Kidney (tissue), 14 donors: Measurements from ENCODE around the gene SPINT2. TPM values are rescaled to one million over a fixed set of nuclear protein-coding genes. Genes with fewer than 3 reads are reported as not detected.

Experiments used
- DNase-seq, 5 donors: peaks; one replicate each; pipeline ENCODE4 v3.0.0-alpha.2; 2013 to 2020
- FAIRE-seq: peaks from 2 replicates; lab custom pipeline; 2012; peaks lifted over from hg19 to GRCh38; lab: Jason Lieb, UNC
- H3K27ac ChIP-seq, 2 donors: one replicate each; pipeline ENCODE4 v1.7.0; 2013; ENCODE audit warnings: low read depth in 2 of 2, low read length in 2 of 2, inconsistent platforms in 1 of 2
- H3K27me3 ChIP-seq: one replicate; pipeline ENCODE4 v1.7.1; 2013; ENCODE audit warnings: low read length, inconsistent platforms; ENCODE audit not compliant: control insufficient read depth, insufficient read depth
- H3K36me3 ChIP-seq, 3 donors: one replicate each; pipeline versions ENCODE4 v1.7.0 to v1.7.1; 2013; ENCODE audit warnings: low read length in 3 of 3, control low read depth in 1 of 3, inconsistent platforms in 1 of 3; ENCODE audit not compliant: insufficient read depth in 3 of 3, control insufficient read depth in 2 of 3
- H3K4me1 ChIP-seq, 3 donors: one replicate each; pipeline versions ENCODE4 v1.7.0 to v1.7.1; 2013; ENCODE audit warnings: low read length in 3 of 3, inconsistent platforms in 1 of 3, low read depth in 1 of 3; ENCODE audit not compliant: control insufficient read depth in 2 of 3, insufficient read depth in 2 of 3
- H3K4me3 ChIP-seq, 3 donors: one replicate each; pipeline versions ENCODE4 v1.7.0 to v1.8.1; 2013; ENCODE audit warnings: low read length in 3 of 3, control low read depth in 1 of 3, inconsistent platforms in 1 of 3
- H3K9ac ChIP-seq, 3 donors: one replicate each; pipeline versions ENCODE4 v1.7.0 to v1.7.1; 2013; ENCODE audit warnings: low read length in 3 of 3, control low read depth in 1 of 3, inconsistent platforms in 1 of 3
- H3K9me3 ChIP-seq, 3 donors: one replicate each; pipeline versions ENCODE4 v1.7.0 to v1.7.1; 2013; ENCODE audit warnings: low read length in 3 of 3, control low read depth in 1 of 3, inconsistent platforms in 1 of 3; ENCODE audit not compliant: control insufficient read depth in 2 of 3, insufficient read depth in 1 of 3
- CTCF ChIP-seq: IDR thresholded peaks from 3 replicates; pipeline ENCODE4 v1.5.1; 2012; ENCODE audit warnings: mild to moderate bottlenecking, moderate library complexity, borderline replicate concordance; ENCODE audit not compliant: insufficient read depth; ENCODE audit errors: extremely low read depth
- intact Hi-C: fragments of 100-400 bp; cut with DNase I; formaldehyde crosslinking; loops from one replicate; pipeline ENCODE4 v1.11.1; 2022
- polyA plus RNA-seq: library from polyadenylated mRNA; stranded (reverse); fragments of 350-450 nt; fragmentation: Illumina TruSeq; extraction: RNeasy Lipid Tissue Mini Kit (QIAGEN cat#74804); gene quantifications from one replicate; pipeline ENCODE4 v1.2.3, GENCODE V29; 2014; ENCODE audit warnings: low read depth, low replicate concordance; ENCODE audit not compliant: insufficient read depth
- total RNA-seq: library from RNA; stranded (reverse); fragmentation: NEBNext Ultra II Directional; extraction: Animal tissue kit (Norgen Biotek cat#: 25700); gene quantifications from one replicate; pipeline ENCODE4 v1.2.1, GENCODE V29; 2021
- donor health status: control.
- donor health status: control.
- donor health status: control.
- donor health status: control.
- donor health status: control.
- donor health status: DM: yes; HTN: yes; CAD: no.
- donor health status: Normal renal cell carcinoma (clear cell type).

Gene SPINT2
- total and polyA plus RNA-seq, 2 donors from 2014 or later: 381 to 425 TPM

DNA sequence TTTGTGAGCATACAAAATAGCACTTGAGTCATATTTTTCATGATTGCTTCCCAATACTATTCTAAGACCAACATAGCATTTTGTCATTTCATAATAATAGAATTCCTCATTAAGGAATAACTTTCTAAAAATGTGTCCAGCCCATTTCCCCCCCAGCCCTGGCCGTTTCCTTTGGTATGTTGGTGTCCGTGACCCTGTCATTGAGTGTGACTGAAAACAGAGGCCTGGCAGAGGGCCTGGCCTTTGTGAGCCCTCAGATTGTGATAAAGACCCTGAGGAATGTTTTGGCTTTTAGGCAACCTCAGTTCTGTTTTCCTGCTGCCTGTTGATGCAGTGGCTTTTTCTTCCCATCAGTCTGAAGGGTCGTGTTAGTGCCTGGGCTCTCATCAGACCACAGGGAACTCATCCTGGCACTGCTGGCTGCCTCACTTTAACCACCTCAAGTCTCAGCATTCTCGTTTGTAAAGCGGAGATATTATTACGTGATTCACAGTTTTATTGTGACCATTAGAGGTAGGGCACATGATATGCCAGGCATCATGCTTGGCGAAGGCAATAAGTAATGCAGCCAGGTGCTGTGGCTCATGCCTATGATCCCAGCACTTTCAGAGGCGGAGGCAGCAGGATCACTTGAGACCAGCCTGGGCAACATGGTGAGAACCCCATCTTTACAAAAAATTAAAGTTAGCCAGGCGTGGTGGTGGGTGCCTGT, 13.8 kb downstream of the SPINT2 start:
- Histone ChIP-seq H3K27me3 (no peaks in the 10 kb centered on the region), H3K4me1 (peaks cover 0 to 44% (median 43%) of the 10 kb centered on the region in 3 donors), H3K9me3 (no peaks in the 10 kb centered on the region), H3K27ac (peak overlapping the region; percentile 61 to 65), H3K36me3 (peaks cover 0 to 3% (median 0%) of the 10 kb centered on the region in 3 donors), H3K4me3 (no peak overlapping the region), H3K9ac (peak overlapping the region in 1 of 3 donors; percentile 42)
- intact Hi-C loops: no loop called here
- FAIRE-seq (no peak), DNase-seq (peak in 2 of 5 donors; percentile 59 to 93)
- no peak for TF ChIP-seq CTCF

DNA sequence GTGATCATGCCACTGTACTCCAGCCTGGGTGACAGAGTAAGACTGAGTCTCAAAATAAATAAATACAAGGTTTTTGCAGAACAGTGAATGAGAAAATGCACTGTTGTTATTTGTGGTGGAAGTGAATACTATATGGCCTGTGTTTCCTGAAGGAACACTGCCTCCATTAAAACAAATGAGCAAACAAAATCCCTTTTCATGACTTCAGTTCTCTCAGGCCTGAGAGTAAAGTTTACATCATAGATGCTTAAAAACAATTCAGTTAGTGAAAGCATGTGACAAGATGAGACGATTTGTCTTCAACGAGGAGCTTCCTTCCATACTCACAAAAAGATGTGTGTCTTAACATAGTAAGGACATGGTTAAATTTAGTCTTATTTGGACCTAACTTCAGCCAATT, 14.4 kb downstream of the SPINT2 start:
- no peak overlapping the region for H3K9ac ChIP-seq
- H3K9me3 ChIP-seq: no peaks in the 10 kb centered on the region
- intact Hi-C loops: no loop called here
- H3K4me3 ChIP-seq: no peak overlapping the region
- H3K27me3 ChIP-seq: no peaks in the 10 kb centered on the region
- no peak for DNase-seq
- no peak for TF ChIP-seq CTCF
- H3K36me3 ChIP-seq: peaks cover 0 to 3% (median 0%) of the 10 kb centered on the region in 3 donors
- peak overlapping the region; percentile 61 to 65 for H3K27ac ChIP-seq
- no peak for FAIRE-seq
- H3K4me1 ChIP-seq: peaks cover 0 to 42% (median 38%) of the 10 kb centered on the region in 3 donors

DNA sequence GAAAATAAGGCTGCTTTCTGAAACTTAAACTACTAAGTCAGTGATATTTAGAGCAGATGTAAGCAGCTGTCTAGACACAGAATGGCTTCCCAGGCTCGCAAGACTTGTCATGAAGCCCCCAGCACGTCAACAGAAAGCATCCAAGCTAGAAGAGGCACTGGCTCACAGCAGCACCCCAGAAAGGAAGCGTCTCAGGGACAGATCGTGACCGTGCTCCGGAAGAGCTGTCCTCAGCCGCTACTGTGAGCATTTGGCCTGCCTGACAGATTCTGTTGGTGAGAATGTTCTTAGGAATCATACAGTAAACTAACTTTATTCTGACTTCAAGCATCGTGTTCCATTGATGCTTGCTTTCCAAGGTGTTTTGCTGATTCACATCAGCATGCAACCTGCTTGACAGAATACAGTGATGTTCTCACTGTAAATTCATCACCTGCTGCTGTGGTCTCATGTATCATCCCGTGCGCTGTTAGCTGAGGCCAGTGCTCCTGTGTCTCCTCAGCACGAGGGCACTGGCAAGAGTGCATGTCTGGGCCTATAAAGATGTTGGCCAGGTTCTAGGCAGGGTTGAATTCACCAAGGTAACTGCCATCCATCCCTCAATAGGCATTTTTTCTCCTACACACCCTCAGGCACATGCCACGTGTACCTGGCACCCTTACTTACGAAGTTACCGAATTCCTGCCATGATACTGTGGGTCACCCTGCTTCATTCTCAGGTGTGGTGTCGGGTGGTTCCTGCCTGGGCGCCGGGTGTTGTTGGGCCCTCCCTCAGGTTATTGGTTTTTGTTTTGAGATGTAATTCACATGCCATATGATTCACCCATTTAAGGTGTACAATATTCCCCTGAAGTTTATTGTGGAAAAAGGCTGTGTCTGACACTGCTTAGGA, 15.9 kb downstream of the SPINT2 start:
- DNase-seq (no peak), FAIRE-seq (no peak)
- peaks cover 0 to 11% (median 3%) of the 10 kb centered on the region in 3 donors for H3K36me3 ChIP-seq
- H3K27ac ChIP-seq: peak overlapping the region; percentile 56 to 60
- H3K4me3 ChIP-seq: no peak overlapping the region
- H3K4me1 ChIP-seq: peaks cover 0 to 34% (median 27%) of the 10 kb centered on the region in 3 donors
- H3K9me3 ChIP-seq: no peaks in the 10 kb centered on the region
- TF ChIP-seq CTCF: no peak
- intact Hi-C loops: no loop called here
- no peaks in the 10 kb centered on the region for H3K27me3 ChIP-seq
- peak overlapping the region in 1 of 3 donors; percentile 35 for H3K9ac ChIP-seq
